ENCODE results near the gene MAPK14.
"Not testable (repeated sequence)": the region's sequence is repeated elsewhere in the genome, so short reads cannot be mapped to it uniquely, and the experiment has no call there.

MAPK14 gene

DNA sequence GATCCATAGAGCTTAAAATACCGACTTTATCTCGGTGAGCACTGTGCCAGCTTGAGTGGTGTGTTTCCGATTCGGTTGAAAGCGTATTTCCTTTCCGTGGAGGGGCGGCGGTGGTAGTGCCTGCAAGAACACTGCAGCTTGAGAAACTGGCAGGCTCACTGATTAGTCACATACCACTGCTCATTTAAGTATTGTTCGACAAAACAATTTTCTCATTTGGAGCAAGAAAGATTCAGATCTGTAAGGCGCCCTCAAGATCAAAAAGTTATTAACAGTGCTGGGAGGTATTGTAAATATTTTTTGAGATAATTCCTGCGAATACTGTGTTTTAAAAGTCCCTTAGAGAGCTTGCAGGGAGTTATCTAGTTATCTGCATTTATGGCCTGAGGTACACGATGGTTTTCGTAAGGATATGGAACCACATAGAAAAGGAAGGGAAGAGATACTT lies 1.3 kb downstream of the MAPK14 start:
- DNase-seq: peak; percentile 49
- peaks cover 12% of the 10 kb centered on the region for H4K20me1 ChIP-seq (ENCODE audit: insufficient read depth, low read length)

DNA sequence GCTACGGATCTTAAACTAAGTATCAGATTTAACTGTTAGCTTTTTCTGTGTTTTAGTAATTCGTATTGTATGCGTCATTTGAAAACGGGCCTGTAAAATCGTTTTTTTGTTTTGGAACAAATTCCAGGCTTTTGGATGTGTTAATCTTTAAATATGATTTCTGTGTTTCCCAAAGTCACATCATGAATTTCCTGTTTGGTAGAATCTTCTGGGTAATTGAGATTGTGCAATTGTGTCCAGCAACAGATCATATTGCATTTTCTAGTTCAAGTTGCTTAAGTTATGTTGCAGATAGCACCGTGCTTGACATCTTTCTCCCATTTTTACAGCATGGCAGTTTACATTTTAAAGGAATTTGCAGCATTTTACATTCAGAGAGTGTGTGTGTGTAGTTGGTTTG lies 1.9 kb downstream of the MAPK14 start:
- no peaks in the 10 kb centered on the region for H3K9me2 ChIP-seq (replicated peaks; ENCODE audit: insufficient read depth, low read length)
- no peaks in the 10 kb centered on the region for H3K36me3 ChIP-seq (replicated peaks; ENCODE audit: insufficient read depth, low read length)
- H2AFZ ChIP-seq (ENCODE audit: low read length): no peak overlapping the region
- H3K27ac ChIP-seq (ENCODE audit: low read length): no peak overlapping the region
- peaks cover 17% of the 10 kb centered on the region for H4K20me1 ChIP-seq (ENCODE audit: insufficient read depth, low read length)
- no peaks in the 10 kb centered on the region for H3F3A ChIP-seq (ENCODE audit: insufficient read depth, low read length)
- H3K9me3 ChIP-seq (replicated peaks; ENCODE audit: insufficient read depth, low read length): no peaks in the 10 kb centered on the region
- peaks cover 67% of the 10 kb centered on the region for H3K79me2 ChIP-seq (ENCODE audit: low read length)
- H3K4me3 ChIP-seq (ENCODE audit: low read length): peak overlapping the region; percentile 99
- no peaks in the 10 kb centered on the region for H3K27me3 ChIP-seq (replicated peaks; ENCODE audit: insufficient read depth, low read length)
- H3K9ac ChIP-seq (ENCODE audit: low read length): peak overlapping the region; percentile 95; the same call in 1 of the 2 replicates
- 0 out of 2 replicates have a peak, but pooled peaks cover 3% of the 10 kb centered on the region for H3K4me1 ChIP-seq (ENCODE audit: low read length)
- TF ChIP-seq, protein P1, sequence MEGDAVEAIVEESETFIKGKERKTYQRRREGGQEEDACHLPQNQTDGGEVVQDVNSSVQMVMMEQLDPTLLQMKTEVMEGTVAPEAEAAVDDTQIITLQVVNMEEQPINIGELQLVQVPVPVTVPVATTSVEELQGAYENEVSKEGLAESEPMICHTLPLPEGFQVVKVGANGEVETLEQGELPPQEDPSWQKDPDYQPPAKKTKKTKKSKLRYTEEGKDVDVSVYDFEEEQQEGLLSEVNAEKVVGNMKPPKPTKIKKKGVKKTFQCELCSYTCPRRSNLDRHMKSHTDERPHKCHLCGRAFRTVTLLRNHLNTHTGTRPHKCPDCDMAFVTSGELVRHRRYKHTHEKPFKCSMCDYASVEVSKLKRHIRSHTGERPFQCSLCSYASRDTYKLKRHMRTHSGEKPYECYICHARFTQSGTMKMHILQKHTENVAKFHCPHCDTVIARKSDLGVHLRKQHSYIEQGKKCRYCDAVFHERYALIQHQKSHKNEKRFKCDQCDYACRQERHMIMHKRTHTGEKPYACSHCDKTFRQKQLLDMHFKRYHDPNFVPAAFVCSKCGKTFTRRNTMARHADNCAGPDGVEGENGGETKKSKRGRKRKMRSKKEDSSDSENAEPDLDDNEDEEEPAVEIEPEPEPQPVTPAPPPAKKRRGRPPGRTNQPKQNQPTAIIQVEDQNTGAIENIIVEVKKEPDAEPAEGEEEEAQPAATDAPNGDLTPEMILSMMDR (IDR thresholded peaks at IDR 0.05; ENCODE audit: low read length): no peak
- TF ChIP-seq EZH2 (optimal IDR thresholded peaks at IDR 0.05; ENCODE audit: low read depth, low read length): no peak
- peak overlapping the region; percentile 76 for H3K4me2 ChIP-seq (ENCODE audit: low read depth, low read length)
- DNase-seq: no peak

More for the DNA sequence above, 1.3 kb downstream of the MAPK14 start:
- H3K27ac ChIP-seq (ENCODE audit: low read length): peak overlapping the region; percentile 62; the same call in 1 of the 2 replicates
- no peak overlapping the region for H2AFZ ChIP-seq (ENCODE audit: low read length)
- H3F3A ChIP-seq (ENCODE audit: insufficient read depth, low read length): no peaks in the 10 kb centered on the region
- 0 out of 2 replicates have a peak, but pooled peaks cover 3% of the 10 kb centered on the region for H3K4me1 ChIP-seq (ENCODE audit: low read length)
- no peaks in the 10 kb centered on the region for H3K36me3 ChIP-seq (replicated peaks; ENCODE audit: insufficient read depth, low read length)
- H3K4me2 ChIP-seq (ENCODE audit: low read depth, low read length): peak overlapping the region; percentile 76
- peaks cover 61% of the 10 kb centered on the region for H3K79me2 ChIP-seq (ENCODE audit: low read length)
- H3K9me3 ChIP-seq (replicated peaks; ENCODE audit: insufficient read depth, low read length): no peaks in the 10 kb centered on the region
- TF ChIP-seq, protein P1 (IDR thresholded peaks at IDR 0.05; ENCODE audit: low read length): no peak
- no peak for TF ChIP-seq EZH2phosphoT487 (IDR thresholded peaks at IDR 0.05; ENCODE audit: low read length)
- no peak for TF ChIP-seq EZH2 (optimal IDR thresholded peaks at IDR 0.05; ENCODE audit: low read depth, low read length)
- peak overlapping the region; percentile 95 for H3K9ac ChIP-seq (ENCODE audit: low read length)
- H3K9me2 ChIP-seq (replicated peaks; ENCODE audit: insufficient read depth, low read length): no peaks in the 10 kb centered on the region
- H3K27me3 ChIP-seq (replicated peaks; ENCODE audit: insufficient read depth, low read length): no peaks in the 10 kb centered on the region
- peak overlapping the region; percentile 99 for H3K4me3 ChIP-seq (ENCODE audit: low read length)

DNA sequence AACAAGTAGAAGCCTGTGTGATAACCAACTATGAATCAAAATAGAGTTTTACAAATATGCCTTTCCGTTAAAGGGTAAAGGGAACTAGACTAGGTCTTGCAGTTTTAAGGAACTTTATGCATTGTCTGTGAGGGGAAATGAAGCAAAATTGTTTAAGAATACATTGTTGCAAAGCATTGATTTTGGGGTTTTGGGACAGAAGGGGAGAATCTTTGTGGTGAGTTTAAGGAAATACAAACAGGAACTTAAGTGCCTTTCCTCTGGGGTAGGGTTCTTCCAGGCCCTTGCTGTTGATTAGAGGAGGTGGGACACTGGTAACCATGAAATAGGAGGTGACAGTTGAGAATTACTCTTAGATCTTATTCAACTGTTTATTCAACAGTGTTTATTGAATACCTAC lies 4.7 kb downstream of the MAPK14 start:
- Histone ChIP-seq H2AFZ (ENCODE audit: low read length) (no peak overlapping the region), H3K36me3 (replicated peaks; ENCODE audit: insufficient read depth, low read length) (peaks cover 2% of the 10 kb centered on the region; the same call in 1 of the 2 replicates), H3K4me2 (ENCODE audit: low read depth, low read length) (no peak overlapping the region), H3F3A (ENCODE audit: insufficient read depth, low read length) (no peaks in the 10 kb centered on the region), H3K9me2 (replicated peaks; ENCODE audit: insufficient read depth, low read length) (no peaks in the 10 kb centered on the region), H3K27me3 (replicated peaks; ENCODE audit: insufficient read depth, low read length) (no peaks in the 10 kb centered on the region), H3K4me1 (ENCODE audit: low read length) (0 out of 2 replicates have a peak, but pooled peaks cover 5% of the 10 kb centered on the region), H3K79me2 (ENCODE audit: low read length) (peaks cover 94% of the 10 kb centered on the region), H4K20me1 (ENCODE audit: insufficient read depth, low read length) (peaks cover 25% of the 10 kb centered on the region), H3K9me3 (replicated peaks; ENCODE audit: insufficient read depth, low read length) (no peaks in the 10 kb centered on the region), H3K9ac (ENCODE audit: low read length) (no peak overlapping the region), H3K27ac (ENCODE audit: low read length) (no peak overlapping the region), H3K4me3 (ENCODE audit: low read length) (no peak overlapping the region)
- DNase-seq: no peak
- TF ChIP-seq EZH2 (optimal IDR thresholded peaks at IDR 0.05; ENCODE audit: low read depth, low read length): no peak
- TF ChIP-seq, protein P1 (IDR thresholded peaks at IDR 0.05; ENCODE audit: low read length): no peak
- TF ChIP-seq EZH2phosphoT487 (IDR thresholded peaks at IDR 0.05; ENCODE audit: low read length): no peak

DNA sequence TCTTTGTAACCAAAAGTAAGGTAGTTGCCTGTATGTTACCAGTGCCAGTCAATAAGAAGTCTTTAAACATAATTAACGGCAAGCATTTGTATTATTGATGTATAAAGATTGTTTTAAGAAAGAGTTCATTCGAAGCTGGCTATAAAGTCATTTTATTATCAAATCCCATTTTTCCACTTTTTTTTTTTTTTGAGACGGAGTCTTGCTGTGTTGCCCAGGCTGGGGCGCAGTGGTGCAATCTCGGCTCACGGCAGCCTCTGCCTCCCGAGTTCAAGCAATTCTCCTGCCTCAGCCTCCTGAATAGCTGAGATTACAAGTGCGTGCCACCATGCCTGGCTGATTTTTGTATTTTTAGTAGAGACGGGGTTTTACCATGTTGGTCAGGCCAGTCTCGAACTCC lies 5.5 kb downstream of the MAPK14 start:
- H3K4me2 ChIP-seq (ENCODE audit: low read depth, low read length); H3K9ac ChIP-seq (ENCODE audit: low read length); H3K27me3 ChIP-seq (replicated peaks; ENCODE audit: insufficient read depth, low read length); H3K27ac ChIP-seq (ENCODE audit: low read length); H3K4me1 ChIP-seq (ENCODE audit: low read length); H3F3A ChIP-seq (ENCODE audit: insufficient read depth, low read length); H3K4me3 ChIP-seq (ENCODE audit: low read length); H2AFZ ChIP-seq (ENCODE audit: low read length); DNase-seq; H3K9me2 ChIP-seq (replicated peaks; ENCODE audit: insufficient read depth, low read length); H3K9me3 ChIP-seq (replicated peaks; ENCODE audit: insufficient read depth, low read length); H3K36me3 ChIP-seq (replicated peaks; ENCODE audit: insufficient read depth, low read length): not testable (repeated sequence)
- Histone ChIP-seq H3K79me2 (ENCODE audit: low read length) (peaks cover 99% of the 10 kb centered on the region), H4K20me1 (ENCODE audit: insufficient read depth, low read length) (peaks cover 32% of the 10 kb centered on the region)

Measured in MM.1S (cell line).